ENCODE measurements around the gene HNRNPM.

Gene HNRNPM, protein sequence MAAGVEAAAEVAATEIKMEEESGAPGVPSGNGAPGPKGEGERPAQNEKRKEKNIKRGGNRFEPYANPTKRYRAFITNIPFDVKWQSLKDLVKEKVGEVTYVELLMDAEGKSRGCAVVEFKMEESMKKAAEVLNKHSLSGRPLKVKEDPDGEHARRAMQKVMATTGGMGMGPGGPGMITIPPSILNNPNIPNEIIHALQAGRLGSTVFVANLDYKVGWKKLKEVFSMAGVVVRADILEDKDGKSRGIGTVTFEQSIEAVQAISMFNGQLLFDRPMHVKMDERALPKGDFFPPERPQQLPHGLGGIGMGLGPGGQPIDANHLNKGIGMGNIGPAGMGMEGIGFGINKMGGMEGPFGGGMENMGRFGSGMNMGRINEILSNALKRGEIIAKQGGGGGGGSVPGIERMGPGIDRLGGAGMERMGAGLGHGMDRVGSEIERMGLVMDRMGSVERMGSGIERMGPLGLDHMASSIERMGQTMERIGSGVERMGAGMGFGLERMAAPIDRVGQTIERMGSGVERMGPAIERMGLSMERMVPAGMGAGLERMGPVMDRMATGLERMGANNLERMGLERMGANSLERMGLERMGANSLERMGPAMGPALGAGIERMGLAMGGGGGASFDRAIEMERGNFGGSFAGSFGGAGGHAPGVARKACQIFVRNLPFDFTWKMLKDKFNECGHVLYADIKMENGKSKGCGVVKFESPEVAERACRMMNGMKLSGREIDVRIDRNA

DNA sequence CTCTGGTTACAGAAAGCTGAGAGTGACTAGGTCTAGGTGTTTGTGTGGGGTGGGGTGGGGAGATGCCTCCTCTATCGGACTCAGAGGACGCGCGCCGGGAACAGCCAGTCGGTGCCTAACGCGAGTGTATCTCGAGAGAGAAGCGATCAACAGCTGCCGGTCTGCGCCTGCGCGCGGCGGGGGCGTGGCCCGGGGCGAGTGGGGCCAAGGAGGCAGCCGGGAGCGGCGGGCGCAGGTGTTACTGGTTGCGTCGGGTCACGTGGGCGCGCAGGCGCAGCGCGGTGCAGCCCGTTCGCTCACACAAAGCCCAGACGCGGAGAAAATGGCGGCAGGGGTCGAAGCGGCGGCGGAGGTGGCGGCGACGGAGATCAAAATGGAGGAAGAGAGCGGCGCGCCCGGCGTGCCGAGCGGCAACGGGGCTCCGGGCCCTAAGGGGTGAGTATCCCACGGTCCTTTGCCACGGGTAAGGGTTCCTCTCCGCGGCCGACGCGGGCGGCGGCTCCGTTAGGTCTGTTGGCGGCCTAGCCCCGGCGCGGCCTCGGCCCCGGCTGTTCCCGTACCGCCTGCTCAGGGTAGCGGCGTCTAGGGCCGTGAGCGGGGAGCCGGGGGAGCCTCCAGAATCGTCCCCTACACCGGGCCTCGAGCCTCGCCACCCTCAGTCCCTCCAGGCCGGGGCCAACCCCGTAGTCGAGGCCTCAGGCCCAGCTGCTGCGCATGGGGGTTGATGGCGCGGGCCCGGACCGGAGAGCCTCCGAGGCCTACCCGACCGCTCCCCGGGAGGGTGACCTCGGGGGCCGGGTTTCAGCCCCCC is at the start of gene HNRNPM:
TSS of gene HNRNPM (plus strand) at position 299 of the 811 bp plus-strand sequence. CDS start at position 323, 24 bp downstream.
- Histone ChIP-seq H3K27ac (peak within 1 kb of the TSS; percentile 98 to 100), H3K4me3 (peak within 1 kb of the TSS; percentile 99)
- TF ChIP-seq, protein P1, sequence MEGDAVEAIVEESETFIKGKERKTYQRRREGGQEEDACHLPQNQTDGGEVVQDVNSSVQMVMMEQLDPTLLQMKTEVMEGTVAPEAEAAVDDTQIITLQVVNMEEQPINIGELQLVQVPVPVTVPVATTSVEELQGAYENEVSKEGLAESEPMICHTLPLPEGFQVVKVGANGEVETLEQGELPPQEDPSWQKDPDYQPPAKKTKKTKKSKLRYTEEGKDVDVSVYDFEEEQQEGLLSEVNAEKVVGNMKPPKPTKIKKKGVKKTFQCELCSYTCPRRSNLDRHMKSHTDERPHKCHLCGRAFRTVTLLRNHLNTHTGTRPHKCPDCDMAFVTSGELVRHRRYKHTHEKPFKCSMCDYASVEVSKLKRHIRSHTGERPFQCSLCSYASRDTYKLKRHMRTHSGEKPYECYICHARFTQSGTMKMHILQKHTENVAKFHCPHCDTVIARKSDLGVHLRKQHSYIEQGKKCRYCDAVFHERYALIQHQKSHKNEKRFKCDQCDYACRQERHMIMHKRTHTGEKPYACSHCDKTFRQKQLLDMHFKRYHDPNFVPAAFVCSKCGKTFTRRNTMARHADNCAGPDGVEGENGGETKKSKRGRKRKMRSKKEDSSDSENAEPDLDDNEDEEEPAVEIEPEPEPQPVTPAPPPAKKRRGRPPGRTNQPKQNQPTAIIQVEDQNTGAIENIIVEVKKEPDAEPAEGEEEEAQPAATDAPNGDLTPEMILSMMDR (IDR thresholded peaks at IDR 0.05) = no peak
- DNase-seq (ENCODE audit: low spot score) = peak; percentile 99

DNA sequence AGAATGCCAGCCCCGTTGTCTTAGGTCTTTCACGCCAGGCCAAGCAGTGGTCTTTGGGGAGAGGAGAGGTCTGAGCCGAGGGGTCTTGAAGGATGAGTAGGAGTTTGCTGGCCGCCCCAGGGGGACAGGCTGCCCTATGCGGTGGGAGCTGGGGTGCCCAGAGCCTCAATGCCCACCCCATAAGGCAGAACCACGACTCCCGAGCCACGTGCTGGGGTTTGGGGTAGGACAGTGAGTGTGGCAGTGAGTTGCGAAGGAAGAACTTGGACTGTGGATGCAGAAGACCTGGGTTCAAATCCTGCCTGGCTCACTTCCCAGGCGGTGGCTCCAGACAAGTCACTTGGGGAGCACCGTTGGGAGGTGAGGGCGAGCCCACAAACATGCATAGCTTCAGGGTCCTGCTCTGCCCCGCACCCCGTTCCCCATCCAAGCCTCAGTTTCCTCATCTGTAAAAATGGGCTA is 49.1 kb upstream of the HNRNPM start:
- no peak for DNase-seq (ENCODE audit: low spot score)
- H3K4me3 ChIP-seq = no peak overlapping the region
- TF ChIP-seq, protein P1 (IDR thresholded peaks at IDR 0.05) = no peak
- H3K27ac ChIP-seq = peak overlapping the region in 1 of 2 donors; percentile 41

DNA sequence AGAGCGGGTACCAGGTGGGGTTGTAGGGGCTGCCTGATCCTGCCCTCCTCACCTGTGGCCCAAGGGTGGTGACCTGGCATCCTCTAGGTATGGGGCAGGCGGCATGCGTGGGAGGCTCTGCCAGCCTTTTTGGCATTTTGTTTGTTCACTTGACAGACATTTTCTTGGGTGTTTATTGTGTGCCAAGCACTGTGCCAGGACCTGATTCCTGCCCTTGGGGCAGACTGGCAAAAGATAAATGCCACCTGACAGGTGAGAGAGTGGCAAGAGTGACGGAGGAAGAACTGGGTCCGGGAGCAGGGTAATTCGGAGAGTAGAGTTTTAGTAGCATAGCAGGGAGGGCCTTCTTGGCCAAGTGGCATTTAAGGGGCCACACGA is 48.6 kb upstream of the HNRNPM start:
- peak overlapping the region in 1 of 2 donors; percentile 22 for H3K27ac ChIP-seq
- DNase-seq (ENCODE audit: low spot score) = no peak
- no peak overlapping the region for H3K4me3 ChIP-seq
- TF ChIP-seq, protein P1 (IDR thresholded peaks at IDR 0.05) = no peak

DNA sequence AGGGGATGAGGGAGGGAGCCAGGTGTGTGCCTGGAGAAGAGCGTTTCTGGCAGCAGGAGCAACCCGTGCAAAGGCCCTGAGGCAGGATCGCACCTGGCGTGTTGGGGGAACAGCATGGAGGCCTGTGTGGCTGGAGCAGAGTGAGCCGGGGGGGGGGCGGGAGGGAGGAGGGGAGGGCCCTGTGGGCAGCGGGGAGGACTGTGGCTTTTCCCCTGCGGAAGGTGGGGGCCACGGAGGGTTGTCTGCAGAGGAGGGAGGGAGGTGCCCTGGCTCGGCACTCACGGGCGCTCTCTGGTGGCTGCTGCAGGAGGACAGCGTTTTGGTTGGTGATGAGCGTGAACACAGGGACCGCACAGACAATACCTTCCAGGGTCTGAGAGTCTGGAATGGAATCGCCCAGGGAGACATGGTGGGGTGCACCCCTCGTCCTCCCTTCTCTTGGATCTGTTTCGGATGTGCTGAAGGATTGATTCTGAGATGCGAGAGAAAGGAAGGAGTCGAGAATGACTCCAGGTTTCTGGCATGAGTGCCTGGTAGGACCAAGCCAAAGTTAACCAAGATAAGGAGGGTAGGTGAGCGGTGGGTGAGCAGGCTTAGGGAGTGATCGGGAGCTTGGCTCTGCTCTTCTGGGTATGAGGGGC is 48.1 kb upstream of the HNRNPM start:
- Histone ChIP-seq H3K27ac (peak overlapping the region in 1 of 2 donors; percentile 22), H3K4me3 (no peak overlapping the region)
- no peak for DNase-seq (ENCODE audit: low spot score)
- TF ChIP-seq, protein P1 (IDR thresholded peaks at IDR 0.05) = peak; percentile 28

DNA sequence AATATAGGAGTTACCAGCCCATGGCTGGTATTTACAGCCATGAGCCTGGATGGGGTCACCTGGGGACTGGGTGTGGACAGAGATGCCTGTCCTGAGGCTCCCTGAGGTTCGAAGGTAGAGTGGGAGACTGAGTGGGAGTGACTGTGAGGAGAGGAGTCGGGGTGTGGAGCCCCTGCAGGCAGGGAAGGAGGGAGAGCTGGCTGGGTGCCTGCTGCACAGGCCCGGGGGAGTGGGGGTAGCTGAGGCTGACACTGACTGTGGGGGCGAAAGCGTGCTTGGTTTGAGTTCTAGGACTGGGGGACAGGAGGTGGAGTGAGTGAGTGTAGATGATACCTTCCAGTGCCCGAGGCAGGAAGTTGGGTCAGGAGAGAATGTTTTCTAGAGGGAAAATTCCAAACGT is 47.5 kb upstream of the HNRNPM start:
- TF ChIP-seq, protein P1 (IDR thresholded peaks at IDR 0.05) = no peak
- Histone ChIP-seq H3K27ac (peak overlapping the region in 1 of 2 donors; percentile 35), H3K4me3 (no peak overlapping the region)
- DNase-seq (ENCODE audit: low spot score) = no peak

DNA sequence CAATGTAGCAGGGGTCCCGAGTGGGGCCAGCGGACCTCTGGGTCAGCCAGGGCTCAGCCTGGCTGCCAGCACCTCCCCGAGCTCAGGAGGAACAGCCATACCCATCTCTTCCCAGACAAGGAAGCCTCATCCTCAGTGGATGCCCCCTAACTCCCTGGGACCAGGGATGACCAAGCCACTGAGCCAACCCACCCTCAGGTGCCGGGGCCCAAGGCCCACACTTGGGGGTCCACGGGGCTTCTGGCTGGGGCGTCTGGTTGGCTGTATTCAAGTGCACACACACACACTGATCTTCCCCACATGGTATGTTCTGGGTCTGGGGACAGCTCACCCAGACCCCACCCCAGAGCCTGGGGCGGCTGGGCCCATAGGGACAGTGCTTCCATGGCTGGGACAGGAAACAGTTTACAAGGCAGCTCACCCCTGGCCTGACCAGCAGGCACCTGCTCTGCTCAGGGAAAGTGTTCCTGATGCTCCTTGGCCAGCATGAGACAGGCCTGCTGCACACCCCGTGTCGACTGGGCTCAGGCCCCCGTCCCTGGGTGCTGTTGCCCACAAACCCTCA is 46.9 kb upstream of the HNRNPM start:
- TF ChIP-seq, protein P1 (IDR thresholded peaks at IDR 0.05) = no peak
- Histone ChIP-seq H3K27ac (peak overlapping the region in 1 of 2 donors; percentile 35), H3K4me3 (no peak overlapping the region)
- DNase-seq (ENCODE audit: low spot score) = no peak

Data from coronary artery (tissue), 2 donors.